Parathyroid adenoma (tissue), 2 donors: Measurements from ENCODE around the gene TYROBP.
A peak's percentile ranks its signal among the peaks of the same experiment; 100 is the strongest.

Experiments
- H2AFZ ChIP-seq: fragments of 300-600 bp; sonication (generic); one replicate; pipeline ENCODE4 v1.7.0; 2017; ENCODE audit warnings: antibody characterized with exemption, mild to moderate bottlenecking
- H3K27ac ChIP-seq: fragments of 300-600 bp; sonication (generic); one replicate; pipeline ENCODE4 v1.7.0; 2017
- H3K27me3 ChIP-seq: fragments of 300-600 bp; sonication (generic); one replicate; pipeline ENCODE4 v1.7.0; 2017; ENCODE audit warnings: low read length; ENCODE audit not compliant: control insufficient read depth, insufficient read depth
- H3K36me3 ChIP-seq: fragments of 300-600 bp; sonication (generic); one replicate; pipeline ENCODE4 v1.7.0; 2017; ENCODE audit warnings: low read length; ENCODE audit not compliant: control insufficient read depth, insufficient read depth
- H3K4me1 ChIP-seq: fragments of 300-600 bp; sonication (generic); one replicate; pipeline ENCODE4 v1.7.0; 2017; ENCODE audit warnings: control low read depth
- H3K4me2 ChIP-seq: fragments of 300-600 bp; sonication (generic); one replicate; pipeline ENCODE4 v1.7.0; 2017; ENCODE audit warnings: low read length
- H3K4me3 ChIP-seq: fragments of 300-600 bp; sonication (generic); one replicate; pipeline ENCODE4 v1.7.0; 2017; ENCODE audit warnings: low read depth, low read length
- H3K79me2 ChIP-seq: fragments of 300-600 bp; sonication (generic); one replicate; pipeline ENCODE4 v1.7.0; 2017; ENCODE audit warnings: control low read depth
- H3K9ac ChIP-seq: fragments of 300-600 bp; sonication (generic); one replicate; pipeline ENCODE4 v1.7.0; 2017; ENCODE audit warnings: mild to moderate bottlenecking
- H3K9me3 ChIP-seq: fragments of 300-600 bp; sonication (generic); one replicate; pipeline ENCODE4 v1.7.0; 2017; ENCODE audit warnings: low read length; ENCODE audit not compliant: control insufficient read depth
- TF ChIP-seq, protein P1 (sequence below): fragments of 300-600 bp; sonication (generic); IDR thresholded peaks from one replicate; pipeline ENCODE4 v1.7.0; 2017; ENCODE audit warnings: antibody characterized with exemption, mild to moderate bottlenecking
- donor health status: primary hyperparathyroidism.

Gene TYROBP

GRCh38 chr19:35940839-35941238, 32.7 kb upstream of the TYROBP start:
- H3K9me3 ChIP-seq = no peaks in the 10 kb centered on the region
- H3K4me1 ChIP-seq = peaks cover 3% of the 10 kb centered on the region
- H3K36me3 ChIP-seq = no peaks in the 10 kb centered on the region
- TF ChIP-seq, protein P1, sequence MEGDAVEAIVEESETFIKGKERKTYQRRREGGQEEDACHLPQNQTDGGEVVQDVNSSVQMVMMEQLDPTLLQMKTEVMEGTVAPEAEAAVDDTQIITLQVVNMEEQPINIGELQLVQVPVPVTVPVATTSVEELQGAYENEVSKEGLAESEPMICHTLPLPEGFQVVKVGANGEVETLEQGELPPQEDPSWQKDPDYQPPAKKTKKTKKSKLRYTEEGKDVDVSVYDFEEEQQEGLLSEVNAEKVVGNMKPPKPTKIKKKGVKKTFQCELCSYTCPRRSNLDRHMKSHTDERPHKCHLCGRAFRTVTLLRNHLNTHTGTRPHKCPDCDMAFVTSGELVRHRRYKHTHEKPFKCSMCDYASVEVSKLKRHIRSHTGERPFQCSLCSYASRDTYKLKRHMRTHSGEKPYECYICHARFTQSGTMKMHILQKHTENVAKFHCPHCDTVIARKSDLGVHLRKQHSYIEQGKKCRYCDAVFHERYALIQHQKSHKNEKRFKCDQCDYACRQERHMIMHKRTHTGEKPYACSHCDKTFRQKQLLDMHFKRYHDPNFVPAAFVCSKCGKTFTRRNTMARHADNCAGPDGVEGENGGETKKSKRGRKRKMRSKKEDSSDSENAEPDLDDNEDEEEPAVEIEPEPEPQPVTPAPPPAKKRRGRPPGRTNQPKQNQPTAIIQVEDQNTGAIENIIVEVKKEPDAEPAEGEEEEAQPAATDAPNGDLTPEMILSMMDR = no peak
- H3K27ac ChIP-seq = no peak overlapping the region
- H3K4me3 ChIP-seq = no peak overlapping the region
- no peaks in the 10 kb centered on the region for H3K79me2 ChIP-seq
- H3K4me2 ChIP-seq = no peak overlapping the region
- H2AFZ ChIP-seq = no peak overlapping the region
- H3K27me3 ChIP-seq = no peaks in the 10 kb centered on the region
- H3K9ac ChIP-seq = no peak overlapping the region

DNA sequence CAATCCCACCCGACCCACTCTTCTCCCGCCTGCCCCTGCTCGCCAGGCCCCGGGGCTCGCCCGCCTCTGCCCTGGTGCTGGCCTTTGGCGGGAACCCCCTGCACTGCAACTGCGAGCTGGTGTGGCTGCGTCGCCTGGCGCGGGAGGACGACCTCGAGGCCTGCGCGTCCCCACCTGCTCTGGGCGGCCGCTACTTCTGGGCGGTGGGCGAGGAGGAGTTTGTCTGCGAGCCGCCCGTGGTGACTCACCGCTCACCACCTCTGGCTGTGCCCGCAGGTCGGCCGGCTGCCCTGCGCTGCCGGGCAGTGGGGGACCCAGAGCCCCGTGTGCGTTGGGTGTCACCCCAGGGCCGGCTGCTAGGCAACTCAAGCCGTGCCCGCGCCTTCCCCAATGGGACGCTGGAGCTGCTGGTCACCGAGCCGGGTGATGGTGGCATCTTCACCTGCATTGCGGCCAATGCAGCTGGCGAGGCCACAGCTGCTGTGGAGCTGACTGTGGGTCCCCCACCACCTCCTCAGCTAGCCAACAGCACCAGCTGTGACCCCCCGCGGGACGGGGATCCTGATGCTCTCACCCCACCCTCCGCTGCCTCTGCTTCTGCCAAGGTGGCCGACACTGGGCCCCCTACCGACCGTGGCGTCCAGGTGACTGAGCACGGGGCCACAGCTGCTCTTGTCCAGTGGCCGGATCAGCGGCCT, 32.1 kb upstream of the TYROBP start:
- no peaks in the 10 kb centered on the region for H3K36me3 ChIP-seq
- TF ChIP-seq, protein P1 = no peak

GRCh38 chr19:35939307-35940077, 31.4 kb upstream of the TYROBP start:
- peaks cover 10% of the 10 kb centered on the region for H3K4me1 ChIP-seq
- no peak overlapping the region for H3K9ac ChIP-seq
- H3K27ac ChIP-seq = no peak overlapping the region
- no peaks in the 10 kb centered on the region for H3K36me3 ChIP-seq
- no peaks in the 10 kb centered on the region for H3K79me2 ChIP-seq
- TF ChIP-seq, protein P1 = no peak
- H3K27me3 ChIP-seq = no peaks in the 10 kb centered on the region
- no peak overlapping the region for H2AFZ ChIP-seq
- H3K4me2 ChIP-seq = no peak overlapping the region
- H3K9me3 ChIP-seq = no peaks in the 10 kb centered on the region
- no peak overlapping the region for H3K4me3 ChIP-seq

More for the DNA sequence above, 32.1 kb upstream of the TYROBP start:
- H3K27me3 ChIP-seq = no peaks in the 10 kb centered on the region
- no peak overlapping the region for H3K4me3 ChIP-seq
- no peak overlapping the region for H3K27ac ChIP-seq
- peaks cover 9% of the 10 kb centered on the region for H3K4me1 ChIP-seq
- no peak overlapping the region for H3K4me2 ChIP-seq
- H3K9ac ChIP-seq = no peak overlapping the region
- no peaks in the 10 kb centered on the region for H3K9me3 ChIP-seq
- no peaks in the 10 kb centered on the region for H3K79me2 ChIP-seq
- H2AFZ ChIP-seq = no peak overlapping the region

GRCh38 chr19:35938282-35939224, 30.5 kb upstream of the TYROBP start:
- Histone ChIP-seq H3K79me2 (no peaks in the 10 kb centered on the region), H3K9me3 (no peaks in the 10 kb centered on the region), H3K4me1 (peaks cover 10% of the 10 kb centered on the region), H3K4me2 (peak overlapping the region; percentile 0), H3K9ac (no peak overlapping the region), H2AFZ (no peak overlapping the region), H3K27me3 (no peaks in the 10 kb centered on the region), H3K27ac (no peak overlapping the region), H3K4me3 (no peak overlapping the region), H3K36me3 (no peaks in the 10 kb centered on the region)
- TF ChIP-seq, protein P1 = no peak
